Activated CD4-positive, alpha-beta T cell treated with anti-CD3 and anti-CD28 coated beads, Interleukin-2, Interleukin-4, amounts not matched to agents 100 ng/mL and 50 ng/mL, durations not matched to agents 16 hours and 8 hours (primary cell): ENCODE results near the gene PRDX2.

Experiments used
- DNase-seq: peaks from one replicate; pipeline ENCODE4 v3.0.0-alpha.2; 2020; ENCODE audit warnings: low spot score

The PRDX2 gene

DNA sequence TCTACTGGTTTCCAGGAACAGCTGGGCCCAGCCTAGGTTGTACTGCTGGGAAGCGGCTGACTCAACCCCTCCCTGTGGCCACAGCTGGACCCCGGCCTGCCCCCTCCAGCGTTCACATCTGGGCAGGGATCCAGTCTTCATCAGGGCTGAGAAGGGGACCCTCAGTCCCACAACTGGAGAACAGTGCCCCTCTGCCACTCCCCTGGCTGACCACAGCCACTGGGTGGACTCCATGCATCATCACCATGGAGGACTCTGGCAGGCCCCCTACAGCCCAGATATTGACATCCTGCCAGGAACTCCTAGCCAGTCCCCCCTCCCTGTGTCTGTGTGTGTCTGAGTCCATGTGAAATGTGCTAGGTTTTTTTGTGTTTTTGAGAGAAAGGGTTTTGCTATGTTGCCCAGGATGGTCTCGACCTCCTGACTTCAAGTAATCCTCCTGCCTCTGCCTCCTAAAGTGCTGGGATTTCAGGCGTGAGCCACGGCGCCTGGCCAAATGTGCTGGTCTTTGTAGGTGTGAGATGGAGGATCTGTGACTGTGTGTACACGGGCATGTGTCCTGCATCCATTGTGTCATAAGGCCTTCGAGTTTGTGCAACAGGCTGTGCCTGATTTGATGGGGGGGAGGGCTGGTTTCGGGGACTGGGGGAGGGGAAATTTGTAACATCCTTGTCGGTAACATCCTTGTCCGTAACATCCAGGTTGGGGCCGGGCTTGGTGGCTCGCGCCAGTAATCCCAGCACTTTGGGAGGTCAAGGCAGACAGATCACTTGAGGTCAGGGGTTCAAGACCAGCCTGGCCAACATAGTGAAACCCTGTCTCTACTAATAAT lies 22.2 kb downstream of the PRDX2 start:
- DNase-seq: no peak

- DNase-seq: no peak
Measured at GRCh38 chr19:12778905-12779161, 22.8 kb downstream of the PRDX2 start.

DNA sequence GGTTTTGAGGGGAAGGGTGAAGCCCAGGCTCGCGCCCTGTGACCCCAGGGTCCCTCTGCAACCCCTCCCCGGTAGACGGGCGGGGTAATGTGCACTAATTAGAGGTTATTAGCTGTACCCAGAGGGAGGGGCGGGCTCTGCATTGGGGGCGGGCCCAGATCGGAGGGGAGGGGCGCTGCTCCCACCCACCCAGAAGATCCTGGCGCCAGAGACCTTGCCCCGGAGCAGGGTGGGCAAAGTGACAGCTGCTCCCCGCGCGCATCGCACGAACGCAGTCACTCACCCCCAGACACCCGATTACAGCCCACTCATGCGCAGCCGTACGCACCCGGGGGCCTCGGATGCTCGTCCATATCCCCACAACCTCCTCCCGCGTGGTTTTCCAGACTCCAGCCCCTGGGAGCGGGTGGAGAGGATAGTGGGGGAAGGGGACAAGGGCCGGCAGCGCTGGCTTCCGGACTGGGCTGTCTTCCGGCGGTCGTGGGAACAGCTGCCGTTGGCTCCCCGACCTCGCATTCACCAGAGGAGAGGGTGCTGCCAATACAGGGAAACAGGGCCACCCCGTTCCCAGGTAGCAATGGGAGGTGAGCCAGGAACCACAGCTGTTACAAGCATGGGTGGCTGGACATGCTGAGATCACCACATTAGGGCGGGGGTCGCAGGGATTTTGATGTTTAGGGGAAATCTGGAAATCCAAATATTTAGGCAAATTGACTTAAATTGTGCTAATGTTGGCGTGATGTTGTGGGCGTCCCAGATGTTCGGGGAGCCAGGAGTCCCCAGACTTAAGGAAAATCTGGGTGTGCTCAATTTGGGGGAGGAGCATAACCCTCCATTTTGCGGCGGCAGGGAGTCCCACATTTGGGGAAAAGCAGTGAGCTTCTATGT lies 23.3 kb downstream of the PRDX2 start:
- DNase-seq: peak; percentile 61

DNA sequence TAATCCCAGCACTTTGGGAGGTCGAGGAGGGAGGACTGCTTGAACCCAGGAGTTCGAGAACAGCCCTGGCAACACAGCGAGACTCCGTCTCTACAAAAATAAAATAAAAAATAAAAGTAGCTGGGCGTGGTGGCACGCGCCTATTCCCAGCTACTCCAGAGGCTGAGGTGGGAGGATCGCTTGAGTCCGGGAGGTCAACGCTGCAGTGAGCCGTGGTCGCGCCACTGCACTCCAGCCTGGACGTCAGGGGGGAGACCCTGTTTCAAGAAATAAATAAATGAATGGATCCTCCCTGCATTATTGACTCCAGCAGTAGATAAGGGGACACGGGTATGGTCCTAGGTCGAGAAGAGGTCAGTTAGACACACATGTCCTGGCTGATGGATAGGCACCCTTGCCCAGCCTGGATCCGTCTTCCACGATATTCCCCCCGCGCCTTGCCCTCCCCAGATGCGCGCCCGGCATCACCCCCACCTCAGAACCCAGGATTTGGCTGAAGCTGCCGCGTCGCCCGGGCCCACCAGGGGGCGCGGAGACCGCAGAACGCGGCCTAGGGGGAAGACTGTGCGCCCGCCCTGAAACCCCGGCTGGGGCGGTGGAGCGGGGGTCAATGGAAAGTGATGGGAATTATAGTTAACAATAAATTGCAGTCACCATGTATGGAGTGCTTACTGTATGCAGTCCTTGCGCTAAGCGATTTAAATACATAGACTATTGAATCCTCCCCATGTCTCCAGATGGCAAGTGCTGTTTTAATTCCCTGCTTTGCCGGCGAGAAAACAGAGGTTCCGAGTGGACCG lies 24.2 kb downstream of the PRDX2 start:
- DNase-seq: peak; percentile 86

GRCh38 chr19:12774588-12775555 lies 26.7 kb downstream of the PRDX2 start, which contains the start of gene HOOK2:
HOOK2 (minus strand) TSS chr19:12775552; CDS start chr19:12775449, 103 bp downstream.
- no peak for DNase-seq

- DNase-seq: no peak
Measured at GRCh38 chr19:12773571-12773970, 28.0 kb downstream of the PRDX2 start.

DNA sequence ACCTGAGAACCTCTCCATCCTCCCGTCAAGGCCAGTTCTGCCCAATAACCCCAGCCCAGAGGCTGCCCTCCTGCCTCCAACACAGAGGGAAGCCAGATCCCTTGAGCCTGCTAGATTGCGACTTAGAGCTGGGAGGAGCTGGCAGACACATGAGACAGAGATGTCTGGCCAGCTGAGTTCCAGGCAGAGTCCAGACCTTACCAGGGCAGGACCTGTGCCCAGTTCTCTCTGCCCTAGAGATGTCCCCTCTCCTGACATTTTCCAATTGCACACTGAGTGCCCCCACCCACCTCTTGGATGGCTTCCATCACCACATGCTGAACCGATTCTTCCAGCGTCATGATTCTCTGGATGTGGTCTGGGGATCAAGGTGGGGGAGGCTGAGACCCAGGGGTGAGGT lies 29.3 kb downstream of the PRDX2 start:
- DNase-seq: no peak

DNA sequence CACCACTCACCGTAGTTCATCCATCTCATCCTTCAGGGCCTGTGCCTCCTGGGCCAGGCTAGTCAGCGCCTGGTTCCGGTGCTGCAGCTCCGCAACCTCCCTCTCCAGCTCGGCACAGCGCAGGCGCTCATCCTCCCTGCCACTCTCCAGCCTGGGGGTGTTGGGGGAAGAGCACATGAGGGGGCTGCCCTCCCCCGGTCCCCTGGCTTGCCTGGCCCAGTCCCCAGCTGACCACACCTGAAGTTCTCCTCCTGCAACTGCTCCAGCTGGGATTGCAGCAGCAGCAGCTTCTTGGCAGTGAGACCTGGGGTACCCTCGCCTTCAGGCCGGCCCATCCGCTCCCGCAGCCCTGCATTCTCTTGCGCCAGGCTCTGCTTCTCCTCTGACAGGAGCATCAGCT lies 30.7 kb downstream of the PRDX2 start:
- no peak for DNase-seq

- DNase-seq: peak; percentile 57
Measured at GRCh38 chr19:12769689-12770088, 31.9 kb downstream of the PRDX2 start.

GRCh38 chr19:12767666-12768065 lies 33.9 kb downstream of the PRDX2 start:
- DNase-seq: no peak

GRCh38 chr19:12767150-12767549 lies 34.5 kb downstream of the PRDX2 start:
- DNase-seq: no peak

- peak; percentile 67 for DNase-seq
Measured at GRCh38 chr19:12766051-12766521, 35.5 kb downstream of the PRDX2 start.

- DNase-seq: no peak
Measured at GRCh38 chr19:12764698-12765097, 36.9 kb downstream of the PRDX2 start.

- no peak for DNase-seq
Measured at GRCh38 chr19:12763100-12763499, 38.5 kb downstream of the PRDX2 start.

DNA sequence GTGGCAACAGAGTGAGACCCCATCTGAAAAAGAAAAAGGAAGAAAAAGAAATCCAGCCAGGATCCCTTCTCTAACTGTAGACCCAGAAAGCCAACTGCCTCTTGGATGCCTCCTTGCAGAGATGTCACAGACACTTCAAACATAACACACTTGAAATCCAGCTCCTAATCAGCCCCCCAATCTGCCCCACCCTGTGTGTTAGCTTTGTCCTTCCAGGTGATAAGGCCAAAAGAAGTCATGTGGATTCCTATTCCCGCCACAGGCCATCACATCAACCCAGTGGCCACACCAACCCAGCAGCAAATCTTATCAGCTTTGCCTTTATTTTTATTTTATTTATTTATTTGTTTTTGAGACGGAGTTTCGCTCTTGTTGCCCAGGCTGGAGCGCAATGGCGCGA lies 41.9 kb downstream of the PRDX2 start:
- no peak for DNase-seq

- peak; percentile 58 for DNase-seq
Measured at GRCh38 chr19:12757544-12758274, 43.9 kb downstream of the PRDX2 start.

- no peak for DNase-seq
Measured at GRCh38 chr19:12756150-12756883, 45.3 kb downstream of the PRDX2 start.

DNA sequence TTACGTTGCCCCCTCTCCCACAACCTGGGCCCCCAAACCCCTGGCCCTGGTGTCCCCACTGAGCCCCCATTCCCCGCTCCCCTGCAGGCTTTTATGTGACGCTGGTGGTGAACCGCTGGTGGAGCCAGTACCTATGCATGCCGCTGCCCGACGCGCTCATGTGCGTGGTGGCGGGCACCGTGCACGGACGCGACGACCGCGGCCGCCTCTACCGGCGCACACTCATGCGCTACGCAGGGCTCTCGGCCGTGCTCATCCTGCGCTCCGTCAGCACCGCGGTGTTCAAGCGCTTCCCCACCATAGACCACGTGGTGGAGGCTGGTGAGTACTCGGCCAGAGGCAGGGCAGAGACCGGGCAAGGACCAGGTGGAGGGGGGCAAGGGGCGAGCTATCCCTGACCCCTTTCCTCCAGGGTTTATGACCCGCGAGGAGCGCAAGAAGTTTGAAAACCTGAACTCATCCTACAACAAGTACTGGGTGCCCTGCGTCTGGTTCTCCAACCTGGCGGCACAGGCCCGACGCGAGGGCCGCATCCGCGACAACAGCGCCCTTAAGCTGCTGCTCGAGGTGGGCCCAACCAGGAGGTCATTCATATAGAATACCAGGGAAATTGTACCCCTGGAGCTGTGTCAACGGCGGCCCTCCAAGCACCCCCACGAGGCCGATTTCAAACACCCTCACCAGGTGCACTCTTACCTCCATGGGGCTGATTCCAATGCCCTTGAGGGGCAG lies 47.0 kb downstream of the PRDX2 start:
- no peak for DNase-seq
